ENCODE results near the gene FER.

The FER gene

DNA sequence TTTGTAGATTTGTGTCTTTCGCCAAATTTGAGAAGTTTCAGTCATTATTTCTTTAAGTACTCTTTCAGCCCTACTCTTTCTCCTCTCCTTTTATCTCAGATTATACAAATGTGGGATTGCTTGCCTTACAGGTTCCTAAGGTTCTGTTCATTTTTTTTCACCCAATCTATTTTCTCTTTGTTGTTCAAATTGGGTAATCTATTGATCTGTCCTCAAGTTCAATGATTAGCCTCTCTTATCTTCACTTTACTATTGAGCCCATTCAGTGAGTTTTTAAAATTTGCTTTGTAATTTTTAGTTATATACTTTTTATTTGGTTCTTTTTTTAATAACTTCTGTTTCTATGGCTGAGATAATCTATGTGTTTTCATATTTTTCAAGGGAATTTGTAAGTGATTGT is 282.1 kb downstream of the FER start:
- H3F3A ChIP-seq (ENCODE audit: insufficient read depth) = no peaks in the 10 kb centered on the region
- no peak for TF ChIP-seq EZH2phosphoT487 (conservative IDR thresholded peaks at IDR 0.05; ENCODE audit: low read length)
- TF ChIP-seq, protein P1, sequence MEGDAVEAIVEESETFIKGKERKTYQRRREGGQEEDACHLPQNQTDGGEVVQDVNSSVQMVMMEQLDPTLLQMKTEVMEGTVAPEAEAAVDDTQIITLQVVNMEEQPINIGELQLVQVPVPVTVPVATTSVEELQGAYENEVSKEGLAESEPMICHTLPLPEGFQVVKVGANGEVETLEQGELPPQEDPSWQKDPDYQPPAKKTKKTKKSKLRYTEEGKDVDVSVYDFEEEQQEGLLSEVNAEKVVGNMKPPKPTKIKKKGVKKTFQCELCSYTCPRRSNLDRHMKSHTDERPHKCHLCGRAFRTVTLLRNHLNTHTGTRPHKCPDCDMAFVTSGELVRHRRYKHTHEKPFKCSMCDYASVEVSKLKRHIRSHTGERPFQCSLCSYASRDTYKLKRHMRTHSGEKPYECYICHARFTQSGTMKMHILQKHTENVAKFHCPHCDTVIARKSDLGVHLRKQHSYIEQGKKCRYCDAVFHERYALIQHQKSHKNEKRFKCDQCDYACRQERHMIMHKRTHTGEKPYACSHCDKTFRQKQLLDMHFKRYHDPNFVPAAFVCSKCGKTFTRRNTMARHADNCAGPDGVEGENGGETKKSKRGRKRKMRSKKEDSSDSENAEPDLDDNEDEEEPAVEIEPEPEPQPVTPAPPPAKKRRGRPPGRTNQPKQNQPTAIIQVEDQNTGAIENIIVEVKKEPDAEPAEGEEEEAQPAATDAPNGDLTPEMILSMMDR (IDR thresholded peaks at IDR 0.05; ENCODE audit: insufficient read depth, low read length, poor library complexity, severe bottlenecking) = no peak
- H3K9me2 ChIP-seq (replicated peaks; ENCODE audit: insufficient read depth, low read length) = no peaks in the 10 kb centered on the region
- no peak overlapping the region for H3K4me2 ChIP-seq (ENCODE audit: low read depth, low read length, poor library complexity, severe bottlenecking)
- H3K27ac ChIP-seq (ENCODE audit: low read depth, low read length) = no peak overlapping the region
- H3K36me3 ChIP-seq (ENCODE audit: low read length) = no peaks in the 10 kb centered on the region
- no peaks in the 10 kb centered on the region for H3K27me3 ChIP-seq (ENCODE audit: low read length)
- no peaks in the 10 kb centered on the region for H3K79me2 ChIP-seq (ENCODE audit: insufficient read depth, low read length)
- no peak overlapping the region for H3K4me3 ChIP-seq (ENCODE audit: insufficient read depth, low read length, poor library complexity, severe bottlenecking)
- no peaks in the 10 kb centered on the region for H3K9me3 ChIP-seq (ENCODE audit: insufficient read depth, low read length)
- H4K20me1 ChIP-seq (ENCODE audit: low read depth, low read length) = no peaks in the 10 kb centered on the region
- no peak overlapping the region for H3K9ac ChIP-seq (ENCODE audit: low read length)
- H2AFZ ChIP-seq (ENCODE audit: low read depth, low read length, severe bottlenecking) = no peak overlapping the region

DNA sequence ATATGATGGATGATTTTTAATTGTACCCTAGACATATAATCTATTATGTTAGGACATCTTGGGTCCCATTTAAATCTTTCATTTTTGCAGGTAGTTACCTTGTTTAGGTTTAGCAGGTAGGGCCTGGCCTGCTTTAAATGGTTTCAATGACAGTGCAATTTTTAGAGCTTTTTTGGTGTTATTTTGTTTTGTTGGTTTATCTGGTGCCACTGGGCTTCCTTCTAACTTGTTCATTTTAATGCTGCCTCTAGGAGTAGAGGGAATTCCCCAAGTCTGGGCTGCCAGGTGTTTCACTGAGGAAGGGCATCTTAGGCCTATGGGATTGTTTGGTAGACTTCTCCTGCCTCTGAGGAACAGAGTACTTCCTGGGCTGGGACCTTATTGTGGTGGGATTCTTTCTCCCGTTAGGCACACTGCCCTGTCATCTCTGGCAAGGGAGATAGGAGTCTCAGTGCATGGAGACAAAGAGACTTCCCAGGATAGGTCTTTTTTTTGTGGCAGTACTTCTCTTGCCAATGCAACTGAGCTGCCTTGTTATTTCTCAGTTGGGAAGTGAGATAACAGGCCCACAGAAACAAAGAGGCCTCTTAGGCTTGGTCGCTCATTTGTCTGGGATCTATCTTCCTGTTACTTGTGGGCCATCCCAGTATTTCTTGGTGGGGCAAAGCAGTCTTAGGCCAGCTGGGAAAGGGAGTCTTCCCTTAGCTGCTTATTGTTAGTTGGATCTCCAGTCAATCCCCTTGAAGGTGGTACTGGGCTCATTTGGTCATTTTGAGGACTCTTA is 282.9 kb downstream of the FER start:
- no peak overlapping the region for H3K4me3 ChIP-seq (ENCODE audit: insufficient read depth, low read length, poor library complexity, severe bottlenecking)
- no peaks in the 10 kb centered on the region for H3K79me2 ChIP-seq (ENCODE audit: insufficient read depth, low read length)
- H3F3A ChIP-seq (ENCODE audit: insufficient read depth) = no peaks in the 10 kb centered on the region
- TF ChIP-seq, protein P1 (IDR thresholded peaks at IDR 0.05; ENCODE audit: insufficient read depth, low read length, poor library complexity, severe bottlenecking) = no peak
- TF ChIP-seq EZH2phosphoT487 (conservative IDR thresholded peaks at IDR 0.05; ENCODE audit: low read length) = no peak
- H3K36me3 ChIP-seq (ENCODE audit: low read length) = no peaks in the 10 kb centered on the region
- no peak overlapping the region for H2AFZ ChIP-seq (ENCODE audit: low read depth, low read length, severe bottlenecking)
- H3K27ac ChIP-seq (ENCODE audit: low read depth, low read length) = no peak overlapping the region
- H4K20me1 ChIP-seq (ENCODE audit: low read depth, low read length) = no peaks in the 10 kb centered on the region
- H3K9ac ChIP-seq (ENCODE audit: low read length) = no peak overlapping the region
- no peaks in the 10 kb centered on the region for H3K27me3 ChIP-seq (ENCODE audit: low read length)
- H3K4me2 ChIP-seq (ENCODE audit: low read depth, low read length, poor library complexity, severe bottlenecking) = no peak overlapping the region
- H3K9me3 ChIP-seq (ENCODE audit: insufficient read depth, low read length) = no peaks in the 10 kb centered on the region
- no peaks in the 10 kb centered on the region for H3K9me2 ChIP-seq (replicated peaks; ENCODE audit: insufficient read depth, low read length)

DNA sequence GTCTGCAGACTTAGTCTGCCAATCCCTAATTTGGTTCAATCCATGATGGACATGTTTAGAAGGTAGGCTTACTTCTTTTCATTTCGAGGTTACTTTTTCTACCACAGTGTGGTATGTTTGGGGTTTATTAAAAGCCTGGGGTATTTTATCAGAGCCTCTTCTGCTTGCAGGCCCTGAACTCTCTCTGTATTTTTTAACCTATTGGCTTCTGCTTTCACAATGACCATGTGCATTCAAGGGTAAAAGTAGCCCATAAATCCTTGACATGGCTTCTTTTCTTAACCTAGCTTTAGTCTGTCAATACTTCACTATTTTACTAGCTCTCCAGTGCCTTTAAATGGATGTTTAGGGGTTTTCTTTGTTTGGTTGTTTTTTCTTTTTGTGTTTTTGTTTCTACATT is 286.6 kb downstream of the FER start:
- no peaks in the 10 kb centered on the region for H3K27me3 ChIP-seq (ENCODE audit: low read length)
- H3K4me2 ChIP-seq (ENCODE audit: low read depth, low read length, poor library complexity, severe bottlenecking) = no peak overlapping the region
- TF ChIP-seq, protein P1 (IDR thresholded peaks at IDR 0.05; ENCODE audit: insufficient read depth, low read length, poor library complexity, severe bottlenecking) = no peak
- no peak for TF ChIP-seq EZH2phosphoT487 (conservative IDR thresholded peaks at IDR 0.05; ENCODE audit: low read length)
- H3K27ac ChIP-seq (ENCODE audit: low read depth, low read length) = no peak overlapping the region
- H3K36me3 ChIP-seq (ENCODE audit: low read length) = no peaks in the 10 kb centered on the region
- no peaks in the 10 kb centered on the region for H3K79me2 ChIP-seq (ENCODE audit: insufficient read depth, low read length)
- H3K9ac ChIP-seq (ENCODE audit: low read length) = no peak overlapping the region
- H3F3A ChIP-seq (ENCODE audit: insufficient read depth) = no peaks in the 10 kb centered on the region
- H3K4me3 ChIP-seq (ENCODE audit: insufficient read depth, low read length, poor library complexity, severe bottlenecking) = no peak overlapping the region
- H4K20me1 ChIP-seq (ENCODE audit: low read depth, low read length) = no peaks in the 10 kb centered on the region
- H3K9me3 ChIP-seq (ENCODE audit: insufficient read depth, low read length) = no peaks in the 10 kb centered on the region
- no peaks in the 10 kb centered on the region for H3K9me2 ChIP-seq (replicated peaks; ENCODE audit: insufficient read depth, low read length)
- no peak overlapping the region for H2AFZ ChIP-seq (ENCODE audit: low read depth, low read length, severe bottlenecking)

Data from SU-DHL-6 (cell line).